Osteocyte (in vitro differentiated cells): ENCODE data around the gene IGHMBP2. TPM values are rescaled to one million over a fixed set of nuclear protein-coding genes. Genes with fewer than 3 reads are reported as not detected.

Experiments
- DNase-seq: peaks from one replicate; pipeline ENCODE4 v3.0.0; 2021; ENCODE audit warnings: mixed read lengths; ENCODE audit not compliant: unreplicated experiment; ENCODE audit errors: extremely low spot score
- H3K27ac Mint-ChIP-seq: one replicate; pipeline ENCODE4 v1.8.0; 2021; ENCODE audit warnings: mild to moderate bottlenecking, mixed read lengths; ENCODE audit not compliant: unreplicated experiment
- H3K27me3 Mint-ChIP-seq: one replicate; pipeline ENCODE4 v1.8.0; 2021; ENCODE audit warnings: mixed read lengths; ENCODE audit not compliant: unreplicated experiment
- H3K36me3 Mint-ChIP-seq: one replicate; pipeline ENCODE4 v1.8.0; 2021; ENCODE audit warnings: mixed read lengths; ENCODE audit not compliant: unreplicated experiment
- H3K4me1 Mint-ChIP-seq: one replicate; pipeline ENCODE4 v1.8.0; 2021; ENCODE audit warnings: mixed read lengths; ENCODE audit not compliant: unreplicated experiment
- H3K4me3 Mint-ChIP-seq: one replicate; pipeline ENCODE4 v1.8.0; 2021; ENCODE audit warnings: mild to moderate bottlenecking, moderate library complexity, mixed read lengths; ENCODE audit not compliant: unreplicated experiment
- H3K9me3 Mint-ChIP-seq: one replicate; pipeline ENCODE4 v1.8.0; 2021; ENCODE audit warnings: mixed read lengths; ENCODE audit not compliant: unreplicated experiment
- total RNA-seq: library from RNA; stranded (reverse); gene quantifications from 2 replicates; pipeline ENCODE4 v1.2.1, GENCODE V29; 2021
- TF ChIP-seq, protein P1 (sequence below): fragments of 200-600 bp; sonication (generic); IDR thresholded peaks from 2 replicates; pipeline ENCODE4 v1.5.0; 2021; ENCODE audit warnings: antibody characterized with exemption, mild to moderate bottlenecking, moderate library complexity

Gene IGHMBP2
- total RNA-seq, 1 donor from 2014 or later, result 30.5 TPM

DNA sequence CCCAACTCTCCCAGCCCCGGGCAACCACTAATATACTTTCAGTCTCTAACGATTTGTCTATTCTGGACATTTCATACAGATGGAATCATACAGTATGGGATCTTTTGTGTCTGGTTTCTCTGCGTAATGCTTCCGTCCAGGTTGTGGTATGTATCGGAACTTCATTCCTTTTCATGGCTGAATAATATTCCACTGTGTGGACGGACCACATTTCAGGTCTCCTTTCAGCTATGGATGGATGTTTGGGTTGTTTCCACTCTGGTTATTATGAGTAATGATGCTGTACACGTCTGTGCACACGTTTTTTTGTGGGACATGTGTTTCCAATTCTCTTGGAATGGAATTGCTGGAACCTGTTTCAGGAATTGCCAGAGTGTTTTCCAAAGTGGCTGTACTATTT is 44.6 kb upstream of the IGHMBP2 start:
- DNase-seq, result no peak
- peaks cover 11% of the 10 kb centered on the region for H3K4me1 Mint-ChIP-seq
- no peaks in the 10 kb centered on the region for H3K36me3 Mint-ChIP-seq
- H3K27ac Mint-ChIP-seq, result no peak overlapping the region
- peaks cover 7% of the 10 kb centered on the region for H3K9me3 Mint-ChIP-seq
- H3K27me3 Mint-ChIP-seq, result peaks cover 2% of the 10 kb centered on the region
- H3K4me3 Mint-ChIP-seq, result no peak overlapping the region
- TF ChIP-seq, protein P1, sequence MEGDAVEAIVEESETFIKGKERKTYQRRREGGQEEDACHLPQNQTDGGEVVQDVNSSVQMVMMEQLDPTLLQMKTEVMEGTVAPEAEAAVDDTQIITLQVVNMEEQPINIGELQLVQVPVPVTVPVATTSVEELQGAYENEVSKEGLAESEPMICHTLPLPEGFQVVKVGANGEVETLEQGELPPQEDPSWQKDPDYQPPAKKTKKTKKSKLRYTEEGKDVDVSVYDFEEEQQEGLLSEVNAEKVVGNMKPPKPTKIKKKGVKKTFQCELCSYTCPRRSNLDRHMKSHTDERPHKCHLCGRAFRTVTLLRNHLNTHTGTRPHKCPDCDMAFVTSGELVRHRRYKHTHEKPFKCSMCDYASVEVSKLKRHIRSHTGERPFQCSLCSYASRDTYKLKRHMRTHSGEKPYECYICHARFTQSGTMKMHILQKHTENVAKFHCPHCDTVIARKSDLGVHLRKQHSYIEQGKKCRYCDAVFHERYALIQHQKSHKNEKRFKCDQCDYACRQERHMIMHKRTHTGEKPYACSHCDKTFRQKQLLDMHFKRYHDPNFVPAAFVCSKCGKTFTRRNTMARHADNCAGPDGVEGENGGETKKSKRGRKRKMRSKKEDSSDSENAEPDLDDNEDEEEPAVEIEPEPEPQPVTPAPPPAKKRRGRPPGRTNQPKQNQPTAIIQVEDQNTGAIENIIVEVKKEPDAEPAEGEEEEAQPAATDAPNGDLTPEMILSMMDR, result no peak

DNA sequence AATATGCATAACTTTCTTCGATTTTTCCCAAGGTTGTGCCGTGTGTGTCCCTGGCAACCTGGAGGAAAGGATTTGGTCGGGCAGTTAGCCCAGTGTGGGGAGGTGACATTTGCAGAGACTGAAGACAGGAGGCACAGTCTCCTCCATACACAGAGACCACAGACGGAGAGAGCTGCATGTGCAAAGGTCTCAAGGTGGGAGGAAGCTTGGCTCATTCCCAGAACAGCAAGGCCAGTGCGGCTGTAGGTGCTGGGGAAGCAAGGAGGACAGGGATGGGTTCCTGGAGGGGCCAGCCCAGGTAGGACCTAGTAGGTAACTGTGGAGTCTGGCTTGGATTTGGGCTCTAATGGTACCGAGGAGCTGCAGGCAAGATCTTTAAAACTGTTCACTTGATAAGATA is 41.3 kb upstream of the IGHMBP2 start:
- peaks cover 7% of the 10 kb centered on the region for H3K9me3 Mint-ChIP-seq
- DNase-seq, result no peak
- H3K27me3 Mint-ChIP-seq, result no peaks in the 10 kb centered on the region
- peaks cover 9% of the 10 kb centered on the region for H3K4me1 Mint-ChIP-seq
- no peak overlapping the region for H3K4me3 Mint-ChIP-seq
- H3K36me3 Mint-ChIP-seq, result no peaks in the 10 kb centered on the region
- H3K27ac Mint-ChIP-seq, result no peak overlapping the region
- TF ChIP-seq, protein P1, result no peak

- TF ChIP-seq, protein P1, result no peak
- no peak for DNase-seq
- no peaks in the 10 kb centered on the region for H3K36me3 Mint-ChIP-seq
- H3K4me1 Mint-ChIP-seq, result peaks cover 10% of the 10 kb centered on the region
- no peak overlapping the region for H3K27ac Mint-ChIP-seq
- H3K4me3 Mint-ChIP-seq, result no peak overlapping the region
- H3K27me3 Mint-ChIP-seq, result no peaks in the 10 kb centered on the region
- peaks cover 7% of the 10 kb centered on the region for H3K9me3 Mint-ChIP-seq
Measured at GRCh38 chr11:68863553-68864265, 40.0 kb upstream of the IGHMBP2 start.

DNA sequence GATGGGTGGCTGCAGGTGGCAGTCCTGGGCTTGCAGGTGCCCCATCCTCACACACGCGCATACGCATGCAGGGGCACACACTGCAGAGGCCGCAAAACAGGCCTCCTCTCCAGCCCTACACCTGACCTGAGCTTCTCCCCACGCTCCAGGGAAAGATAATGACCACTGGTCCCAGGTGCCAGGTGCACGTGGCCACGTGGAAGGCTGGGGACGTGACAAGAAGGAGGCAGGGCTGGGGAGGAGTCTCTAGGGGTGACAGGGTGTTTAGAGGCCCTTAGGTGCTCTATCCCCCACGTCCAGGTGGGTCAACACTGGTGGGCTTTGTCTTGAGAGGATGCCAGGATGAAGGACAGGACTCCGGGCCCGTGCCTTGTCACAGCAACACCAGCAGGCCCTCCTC is 38.5 kb upstream of the IGHMBP2 start:
- H3K4me3 Mint-ChIP-seq, result no peak overlapping the region
- H3K27ac Mint-ChIP-seq, result no peak overlapping the region
- H3K27me3 Mint-ChIP-seq, result no peaks in the 10 kb centered on the region
- no peaks in the 10 kb centered on the region for H3K36me3 Mint-ChIP-seq
- no peak for DNase-seq
- H3K4me1 Mint-ChIP-seq, result peaks cover 18% of the 10 kb centered on the region
- peaks cover 7% of the 10 kb centered on the region for H3K9me3 Mint-ChIP-seq
- TF ChIP-seq, protein P1, result no peak

DNA sequence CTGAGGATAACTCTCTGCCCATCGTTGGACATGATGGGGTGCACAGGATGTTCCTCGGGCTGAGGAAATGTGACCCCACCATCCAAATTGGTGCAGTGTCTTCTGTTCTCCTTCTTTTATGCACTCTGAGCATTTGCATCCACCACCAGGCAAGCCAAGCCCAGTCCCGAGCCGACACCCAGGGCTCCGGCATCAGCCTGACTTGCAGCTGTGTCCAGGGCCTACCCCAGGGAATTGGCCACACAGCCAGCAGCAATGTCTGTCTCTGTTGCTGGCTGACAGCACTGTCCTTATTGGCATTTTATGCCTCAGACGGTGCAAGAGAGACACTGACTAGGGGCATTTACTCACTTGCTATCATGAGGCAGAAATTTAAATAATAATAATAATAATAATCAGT is 36.6 kb upstream of the IGHMBP2 start:
- no peaks in the 10 kb centered on the region for H3K36me3 Mint-ChIP-seq
- TF ChIP-seq, protein P1, result no peak
- peaks cover 36% of the 10 kb centered on the region for H3K4me1 Mint-ChIP-seq
- H3K27me3 Mint-ChIP-seq, result no peaks in the 10 kb centered on the region
- H3K9me3 Mint-ChIP-seq, result peaks cover 7% of the 10 kb centered on the region
- H3K27ac Mint-ChIP-seq, result no peak overlapping the region
- no peak overlapping the region for H3K4me3 Mint-ChIP-seq
- no peak for DNase-seq
